SK-N-SH (cell line): ENCODE data around the gene CDCP1. TPM values are rescaled to one million over a fixed set of nuclear protein-coding genes. Genes with fewer than 3 reads are reported as not detected.

Source experiments
- CTCF ChIA-PET: fragments of 300-600, 350-600 bp; formaldehyde crosslinking; extraction: SDS; loops from one replicate; lab custom pipeline; 2021; lab: Yijun Ruan, JAX
- POLR2A ChIA-PET: fragments of 350-600 bp; sonication (Branson Sonifier 250); formaldehyde crosslinking; extraction: SDS; loops from one replicate; lab custom pipeline; 2020; ENCODE audit warnings: antibody characterized with exemption, inconsistent platforms; lab: Yijun Ruan, JAX
- DNase-seq: peaks from one replicate; pipeline ENCODE4 v3.0.0; 2012
- H2AFZ ChIP-seq: fragments of 200-600 bp; sonication (generic); 2 replicates; pipeline ENCODE4 v1.8.1; 2016; ENCODE audit warnings: antibody characterized with exemption, mild to moderate bottlenecking, low read depth
- H3F3A ChIP-seq: fragments of 200-600 bp; sonication (generic); replicated peaks from 2 replicates; pipeline ENCODE3; 2016; ENCODE audit warnings: antibody characterized with exemption, mild to moderate bottlenecking; ENCODE audit not compliant: insufficient read depth
- H3K27ac ChIP-seq, 2 experiments: fragments of 200-500 bp in 1 of 2; fragments of 200-600 bp in 1 of 2; sonication (Bioruptor generic) in 1 of 2; sonication (generic), shearing (Covaris generic) in 1 of 2; 2 replicates each; pipeline versions ENCODE4 v1.5.1 to v1.6.1; 2014 to 2016; ENCODE audit warnings: low read depth in 2 of 2, inconsistent platforms in 1 of 2, low read length in 1 of 2, mild to moderate bottlenecking in 1 of 2, mixed read lengths in 1 of 2
- H3K27me3 ChIP-seq: fragments of 200-600 bp; sonication (generic), shearing (Covaris generic); 2 replicates; pipeline ENCODE4 v1.6.1; 2016; ENCODE audit warnings: mixed run types; ENCODE audit not compliant: insufficient read depth
- H3K36me3 ChIP-seq, 2 experiments: fragments of 200-500 bp in 1 of 2; fragments of 200-600 bp in 1 of 2; sonication (Bioruptor generic) in 1 of 2; sonication (generic) in 1 of 2; replicated peaks in 1 of 2; 2 replicates each; pipeline versions ENCODE3 to v1.5.1; 2014 to 2016; ENCODE audit warnings: low read length in 1 of 2, mild to moderate bottlenecking in 1 of 2; ENCODE audit not compliant: insufficient read depth in 2 of 2, control insufficient read depth in 1 of 2
- H3K4me1 ChIP-seq, 2 experiments: fragments of 200-500 bp in 1 of 2; fragments of 200-600 bp in 1 of 2; sonication (Bioruptor generic) in 1 of 2; sonication (generic), shearing (Covaris generic) in 1 of 2; 2 replicates each; pipeline versions ENCODE4 v1.5.1 to v1.6.1; 2014 to 2016; ENCODE audit warnings: low read depth in 1 of 2, low read length in 1 of 2, mixed run types in 1 of 2; ENCODE audit not compliant: insufficient read depth in 2 of 2, control insufficient read depth in 1 of 2
- H3K4me2 ChIP-seq: fragments of 200-600 bp; sonication (generic), shearing (Covaris generic); 2 replicates; pipeline ENCODE4 v1.6.1; 2017; ENCODE audit warnings: mixed run types
- H3K4me3 ChIP-seq, 2 experiments: fragments of 200-500 bp in 1 of 2; fragments of 200-600 bp in 1 of 2; sonication (Bioruptor generic) in 1 of 2; sonication (generic), shearing (Covaris generic) in 1 of 2; 2 replicates each; pipeline versions ENCODE4 v1.5.1 to v1.8.1; 2014 to 2016; ENCODE audit warnings: low read depth in 2 of 2, inconsistent platforms in 1 of 2, low read length in 1 of 2, mild to moderate bottlenecking in 1 of 2, mixed read lengths in 1 of 2, moderate library complexity in 1 of 2
- H3K79me2 ChIP-seq: fragments of 200-600 bp; sonication (generic); 2 replicates; pipeline ENCODE4 v1.8.1; 2017; ENCODE audit warnings: mild to moderate bottlenecking; ENCODE audit not compliant: insufficient read depth
- H3K9ac ChIP-seq: fragments of 200-600 bp; sonication (generic); 2 replicates; pipeline ENCODE4 v1.6.1; 2017; ENCODE audit warnings: mixed run types
- H3K9me2 ChIP-seq: fragments of 200-600 bp; sonication (generic); 2 replicates; pipeline ENCODE4 v1.6.1; 2017; ENCODE audit warnings: mixed run types
- H3K9me3 ChIP-seq: fragments of 200-600 bp; sonication (generic); 2 replicates; pipeline ENCODE4 v1.6.1; 2017; ENCODE audit warnings: mixed run types, mild to moderate bottlenecking, moderate library complexity
- H4K20me1 ChIP-seq: fragments of 200-600 bp; sonication (generic); 2 replicates; pipeline ENCODE4 v1.6.1; 2017; ENCODE audit warnings: mild to moderate bottlenecking, mixed run types; ENCODE audit not compliant: insufficient read depth
- CHD2 ChIP-seq: fragments of 150-350 bp; IDR thresholded peaks from 2 replicates; pipeline ENCODE4 v1.6.1; 2018; ENCODE audit warnings: low read length; ENCODE audit not compliant: partially characterized antibody
- CTCF ChIP-seq: fragments of 200-600 bp; sonication (generic); IDR thresholded peaks from 2 replicates; pipeline ENCODE4 v1.6.1; 2017; ENCODE audit warnings: antibody characterized with exemption, mild to moderate bottlenecking, moderate library complexity
- ELF1 ChIP-seq: IDR thresholded peaks from 2 replicates; pipeline ENCODE4 v1.4.0; 2012
- EP300 ChIP-seq, 2 experiments: IDR thresholded peaks; 2 replicates each; pipeline versions ENCODE4 v1.4.0 to v1.6.1; 2012; ENCODE audit warnings: borderline replicate concordance in 1 of 2, low read depth in 1 of 2, low read length in 1 of 2
- FOSL2 ChIP-seq: IDR thresholded peaks from 2 replicates; pipeline ENCODE4 v1.4.0; 2012; ENCODE audit warnings: low read depth, mild to moderate bottlenecking, moderate library complexity, borderline replicate concordance
- FOXJ3 ChIP-seq: sonication (generic); formaldehyde crosslinking; IDR thresholded peaks from 2 replicates; pipeline ENCODE4 v1.5.1; 2020; ENCODE audit warnings: mild to moderate bottlenecking, missing genetic modification reagents
- JUND ChIP-seq: IDR thresholded peaks from 2 replicates; pipeline ENCODE4 v1.4.0; 2012
- MAX ChIP-seq: IDR thresholded peaks from 2 replicates; pipeline ENCODE4 v1.4.0; 2012; ENCODE audit warnings: low read depth
- MXI1 ChIP-seq: IDR thresholded peaks from 2 replicates; pipeline ENCODE4 v1.6.1; 2012; ENCODE audit warnings: mild to moderate bottlenecking, low read depth, low read length, improper control_type of control experiment
- NFIC ChIP-seq: IDR thresholded peaks from 2 replicates; pipeline ENCODE4 v1.4.0; 2012; ENCODE audit warnings: borderline replicate concordance
- PBX3 ChIP-seq: IDR thresholded peaks from 2 replicates; pipeline ENCODE4; 2012
- POLR2AphosphoS5 ChIP-seq: IDR thresholded peaks from 2 replicates; pipeline ENCODE4 v1.6.1; 2012; ENCODE audit warnings: low read depth, low read length
- RAD21 ChIP-seq: IDR thresholded peaks from 2 replicates; pipeline ENCODE4 v1.6.1; 2012; ENCODE audit warnings: mild to moderate bottlenecking, low read length
- RCOR1 ChIP-seq: fragments of 150-350 bp; IDR thresholded peaks from 2 replicates; pipeline ENCODE4 v1.6.1; 2017; ENCODE audit warnings: antibody characterized with exemption, low read length
- RXRA ChIP-seq: IDR thresholded peaks from 2 replicates; pipeline ENCODE4 v1.4.0; 2012; ENCODE audit warnings: low read depth, mild to moderate bottlenecking, borderline replicate concordance
- SMC3 ChIP-seq: IDR thresholded peaks from 2 replicates; pipeline ENCODE4 v1.6.1; 2012; ENCODE audit warnings: low read depth, low read length, improper control_type of control experiment
- TCF12 ChIP-seq: IDR thresholded peaks from 2 replicates; pipeline ENCODE4 v1.4.0; 2012
- TEAD4 ChIP-seq: IDR thresholded peaks from 2 replicates; pipeline ENCODE4 v1.4.0; 2012; ENCODE audit warnings: mild to moderate bottlenecking, borderline replicate concordance; ENCODE audit not compliant: insufficient read depth
- USF2 ChIP-seq: fragments of 150-350 bp; IDR thresholded peaks from 2 replicates; pipeline ENCODE4 v1.6.1; 2017; ENCODE audit warnings: antibody characterized with exemption, low read length, low read depth, borderline replicate concordance
- YY1 ChIP-seq: IDR thresholded peaks from 2 replicates; pipeline ENCODE4 v1.4.0; 2012; ENCODE audit warnings: low read depth, mild to moderate bottlenecking
- ZBTB33 ChIP-seq: IDR thresholded peaks from 2 replicates; pipeline ENCODE4 v1.4.0; 2012; ENCODE audit warnings: low read depth, borderline replicate concordance
- WGBS: methylation state at CpG from one replicate; pipeline ENCODE4 v1.1.6; 2017; ENCODE audit warnings: low lambda C conversion rate; 5-methylcytosine and 5-hydroxymethylcytosine counted together
- polyA plus RNA-seq, 3 experiments: library from polyadenylated mRNA; depleted of rRNA; stranded (reverse); fragments of >200 nt; gene quantifications; 2 replicates each; pipeline ENCODE4 v1.2.3, GENCODE V29; 2012

The CDCP1 gene
- polyA plus RNA-seq, 1 of the 3 experiments (the other 2 are of a cell fraction), result 3.6 TPM

GRCh38 chr3:45178183-45179023 lies 32.2 kb upstream of the CDCP1 start:
- 84% methylated on average over 9 of the region's 13 CpGs for WGBS
- H3K4me2 ChIP-seq, result no peak overlapping the region
- ChIA-PET POLR2A (no interaction called here), CTCF (interaction anchor here (0.7 to 2.3 kb wide), 7 partner anchors 26 to 333 kb away, joined by 3 to 6 read pairs (median 3); no protein-coding TSS in a partner anchor)
- H3K27me3 ChIP-seq, result no peaks in the 10 kb centered on the region
- no peaks in the 10 kb centered on the region for H3K36me3 ChIP-seq
- H3F3A ChIP-seq, result no peaks in the 10 kb centered on the region
- H4K20me1 ChIP-seq, result no peaks in the 10 kb centered on the region
- DNase-seq, result no peak
- no peak overlapping the region for H3K4me3 ChIP-seq
- H2AFZ ChIP-seq, result no peak overlapping the region
- H3K9ac ChIP-seq, result no peak overlapping the region
- no peaks in the 10 kb centered on the region for H3K79me2 ChIP-seq
- H3K9me2 ChIP-seq, result no peaks in the 10 kb centered on the region
- peaks cover 4 to 7% of the 10 kb centered on the region in 2 experiments; a peak in 3 of 4 replicates for H3K4me1 ChIP-seq
- no peak overlapping the region for H3K27ac ChIP-seq
- no peak for TF ChIP-seq FOSL2
- no peak for TF ChIP-seq JUND
- TF ChIP-seq MXI1, result no peak
- peak; percentile 58; the same call in 1 of the 2 replicates for TF ChIP-seq NFIC
- TF ChIP-seq PBX3, result 0 out of 2 replicates have a peak, but pooled peaks have one; percentile 23
- 0 out of 2 replicates have a peak, but pooled peaks have one; percentile 15 for TF ChIP-seq MAX
- peak; percentile 65 for TF ChIP-seq TCF12
- H3K9me3 ChIP-seq, result no peaks in the 10 kb centered on the region

GRCh38 chr3:45176912-45177311 lies 30.7 kb upstream of the CDCP1 start:
- no peak for DNase-seq
- no peaks in the 10 kb centered on the region for H3K9me3 ChIP-seq
- H3K27ac ChIP-seq, result no peak overlapping the region
- POLR2A ChIA-PET, result no interaction called here
- CTCF ChIA-PET, result interaction anchor here (1.0 to 1.3 kb wide), 2 partner anchors 34 to 136 kb away, joined by 3 to 8 read pairs; no protein-coding TSS in a partner anchor
- H3K4me3 ChIP-seq, result no peak overlapping the region
- H3K9ac ChIP-seq, result no peak overlapping the region
- no peaks in the 10 kb centered on the region for H3F3A ChIP-seq
- WGBS, result 76% methylated on average over 4 of the region's 4 CpGs
- no peaks in the 10 kb centered on the region for H3K79me2 ChIP-seq
- no peaks in the 10 kb centered on the region for H4K20me1 ChIP-seq
- H2AFZ ChIP-seq, result no peak overlapping the region
- no peaks in the 10 kb centered on the region for H3K9me2 ChIP-seq
- no peak overlapping the region for H3K4me2 ChIP-seq
- no peaks in the 10 kb centered on the region for H3K27me3 ChIP-seq
- no peaks in the 10 kb centered on the region for H3K36me3 ChIP-seq
- no peaks in the 10 kb centered on the region; a peak in 1 of 4 replicates for H3K4me1 ChIP-seq
- TF ChIP-seq CHD2, result no peak
- no peak for TF ChIP-seq ZBTB33
- no peak for TF ChIP-seq POLR2AphosphoS5
- no peak for TF ChIP-seq YY1
- TF ChIP-seq FOXJ3 (CRISPR knock-in tag), result no peak
- no peak for TF ChIP-seq RCOR1
- no peak for TF ChIP-seq FOSL2
- no peak for TF ChIP-seq SMC3
- no peak for TF ChIP-seq RAD21
- no peak for TF ChIP-seq JUND
- TF ChIP-seq USF2, result no peak
- no peak for TF ChIP-seq MAX
- no peak for TF ChIP-seq TEAD4
- TF ChIP-seq CTCF, result no peak
- no peak for TF ChIP-seq EP300 (IDR thresholded peaks at IDR 0.05; ENCODE audit: borderline replicate concordance in 1 of 2, low read depth in 1 of 2, low read length in 1 of 2)
- no peak for TF ChIP-seq RXRA
- no peak for TF ChIP-seq ELF1
